ENCODE results near the gene ZFPM1.

Gene ZFPM1

DNA sequence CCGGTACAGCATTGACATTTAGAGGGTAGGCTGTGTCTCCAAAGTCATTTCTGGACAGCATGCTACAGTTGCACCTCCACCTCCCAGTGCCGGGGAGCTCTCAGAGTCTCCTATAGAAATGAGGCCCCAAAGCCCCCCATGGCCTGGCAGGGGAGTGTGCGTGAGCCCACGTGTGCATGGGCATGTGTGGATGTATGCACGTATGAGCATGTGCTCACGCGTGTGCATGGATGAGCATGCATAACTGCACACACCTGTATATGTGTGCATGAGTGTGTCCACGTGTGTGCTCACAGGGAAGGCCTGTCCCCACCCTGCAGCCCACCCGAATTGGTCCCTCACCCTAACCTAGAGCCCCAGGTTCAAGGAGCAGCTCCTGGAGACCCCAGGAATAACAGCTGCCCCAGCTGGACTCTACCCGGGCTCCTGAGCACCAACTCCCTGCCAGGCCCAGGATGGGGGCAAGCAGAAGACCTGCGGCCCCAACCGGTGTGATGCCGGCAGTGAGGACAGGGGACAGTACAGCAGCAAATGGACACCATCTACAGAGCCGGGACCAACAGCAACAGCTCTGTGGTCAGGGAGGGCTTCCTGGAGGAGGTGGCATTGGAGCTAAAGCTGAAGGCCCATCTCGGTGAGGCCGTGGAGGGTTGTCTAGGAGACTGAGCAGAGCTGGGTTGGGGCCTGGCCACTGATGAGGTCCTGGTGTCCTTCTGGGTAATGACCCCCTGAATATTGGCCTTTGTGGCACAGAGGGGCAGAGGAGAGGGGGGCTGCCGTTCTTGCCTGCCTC, 35.2 kb upstream of the ZFPM1 start:
- DNase-seq, result no peak

DNA sequence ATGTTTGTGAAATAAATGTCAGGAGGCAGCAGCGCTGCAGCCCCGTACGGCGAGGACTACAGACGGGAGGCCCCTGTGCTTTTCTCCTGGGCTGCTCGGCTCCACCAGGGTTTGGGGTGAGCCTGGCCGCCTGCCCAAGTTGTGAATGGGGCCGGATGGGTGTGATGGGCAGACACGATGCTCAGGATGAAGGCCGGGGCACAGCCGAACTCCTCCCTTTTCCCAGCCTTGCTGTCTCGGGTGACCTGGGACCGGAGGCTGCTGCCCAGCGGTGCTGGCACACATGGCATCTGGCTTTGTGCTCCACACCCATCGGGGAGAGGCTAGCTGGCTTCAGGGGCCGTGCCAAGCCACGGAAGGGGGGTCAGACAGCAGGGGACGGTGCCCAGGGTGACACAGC, 34.2 kb upstream of the ZFPM1 start:
- DNase-seq, result no peak

DNA sequence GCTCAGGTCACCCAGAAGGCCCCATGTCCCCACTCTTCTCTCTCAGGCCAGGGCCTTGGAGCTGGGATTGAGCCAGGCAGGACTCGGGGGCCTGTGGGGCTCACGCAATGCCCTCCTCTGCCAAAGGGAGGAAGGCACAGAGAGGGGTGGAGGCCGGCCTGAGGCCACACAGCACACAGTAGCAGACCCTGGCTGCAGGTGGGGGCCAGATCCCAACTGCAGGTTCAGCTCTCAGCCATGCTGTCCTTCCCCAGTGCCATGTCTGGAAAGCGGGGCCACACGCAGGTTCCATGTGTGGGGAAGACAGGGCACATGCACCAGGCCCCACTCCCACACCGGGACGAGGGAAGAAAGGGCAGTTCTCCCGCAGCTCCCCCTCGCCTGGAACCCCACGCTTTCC, 33.3 kb upstream of the ZFPM1 start:
- DNase-seq, result no peak

DNA sequence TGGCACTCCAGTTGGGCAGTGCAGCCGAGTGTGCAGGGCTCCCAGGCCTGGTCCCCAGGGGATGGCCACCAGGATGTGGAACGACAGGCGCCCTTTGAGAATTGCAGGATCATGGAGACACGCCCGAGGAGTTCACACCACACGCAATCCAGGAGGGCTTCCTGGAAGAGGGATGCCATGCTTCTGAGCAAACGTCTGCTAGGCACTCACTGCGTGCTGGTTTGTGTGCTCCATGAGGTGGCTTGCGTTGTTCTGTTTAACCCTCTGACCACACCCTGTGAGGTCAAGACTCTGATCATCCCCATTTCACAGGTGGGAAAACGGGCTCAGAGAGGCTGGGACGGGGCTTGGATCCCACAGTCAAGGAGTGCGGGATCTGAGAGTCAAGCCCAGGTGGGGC, 32.6 kb upstream of the ZFPM1 start:
- no peak for DNase-seq

DNA sequence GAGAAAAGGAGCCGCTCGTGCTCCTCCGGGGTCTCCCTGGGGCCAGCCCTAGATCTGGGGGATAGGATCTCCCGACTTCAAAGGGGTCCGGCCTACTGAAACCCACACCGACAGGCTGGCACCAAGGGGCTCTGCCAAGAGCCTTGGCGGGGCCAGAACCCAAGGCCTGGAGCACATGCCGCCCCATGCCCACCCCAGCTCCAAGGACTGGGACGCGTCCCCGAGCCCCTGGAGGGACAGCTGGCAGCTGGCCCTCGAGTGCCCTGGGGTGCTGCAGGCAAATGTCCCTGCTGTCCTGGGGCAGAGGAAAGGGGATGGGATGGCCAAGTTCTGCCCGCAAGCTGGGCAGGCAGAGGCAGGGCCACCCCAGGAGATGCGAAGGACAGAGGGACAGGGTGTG, 31.8 kb upstream of the ZFPM1 start:
- no peak for DNase-seq

DNA sequence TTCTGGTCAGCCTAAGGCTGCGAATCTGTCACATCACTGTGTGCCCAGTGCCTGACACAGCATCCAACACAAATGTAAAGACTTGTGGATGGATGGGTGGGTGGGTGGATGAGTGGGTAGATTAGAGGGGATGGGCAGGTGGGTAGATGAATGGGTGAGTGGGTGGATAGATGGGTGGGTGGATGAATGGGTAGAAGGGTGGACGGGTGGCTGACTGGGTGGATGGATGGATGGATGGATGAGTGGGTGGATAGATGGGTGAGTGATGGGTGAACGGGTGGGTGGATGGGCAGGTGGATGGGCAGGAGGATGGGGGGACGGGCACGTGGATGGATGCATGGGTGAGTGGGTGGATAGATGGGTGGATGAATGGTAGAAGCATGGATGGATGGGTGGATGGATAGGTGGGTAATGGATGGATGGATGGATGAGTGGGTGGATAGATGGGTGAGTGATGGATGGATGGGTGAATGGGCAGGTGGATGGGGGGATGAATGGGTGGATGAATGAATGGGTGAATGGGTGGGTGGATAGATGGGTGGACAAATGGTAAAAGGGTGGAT, 31.1 kb upstream of the ZFPM1 start:
- DNase-seq, result no peak

DNA sequence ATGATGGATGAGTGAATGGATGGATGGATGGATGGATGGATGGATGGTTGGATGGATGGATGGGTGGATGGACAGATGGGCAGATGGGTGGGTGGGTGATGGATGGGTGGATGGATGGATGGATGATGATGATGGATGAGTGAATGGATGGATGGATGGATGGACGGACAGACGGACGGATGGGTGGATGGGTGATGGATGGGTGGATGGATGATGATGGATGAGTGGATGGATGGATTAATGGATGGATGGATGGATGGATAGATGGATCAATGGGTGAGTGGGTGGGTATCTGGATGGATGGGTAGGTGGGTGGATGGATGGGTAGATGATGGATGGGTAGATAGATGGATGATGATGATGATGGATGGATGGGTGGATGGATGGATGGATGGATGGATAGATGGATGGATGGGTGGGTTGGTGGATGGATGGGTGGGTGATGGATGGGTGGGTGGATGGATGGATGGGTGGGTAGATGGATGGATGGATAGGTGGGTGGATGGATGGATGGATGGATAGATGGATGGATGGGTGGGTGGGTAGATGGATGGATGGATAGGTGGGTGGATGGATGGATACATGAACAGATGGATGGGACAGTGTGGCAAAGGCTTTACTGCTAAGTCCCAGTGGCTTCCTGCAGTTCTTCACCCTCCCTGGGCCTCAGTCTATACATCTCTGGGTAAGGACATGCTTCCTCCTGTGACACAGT, 30.2 kb upstream of the ZFPM1 start:
- DNase-seq, result no peak

DNA sequence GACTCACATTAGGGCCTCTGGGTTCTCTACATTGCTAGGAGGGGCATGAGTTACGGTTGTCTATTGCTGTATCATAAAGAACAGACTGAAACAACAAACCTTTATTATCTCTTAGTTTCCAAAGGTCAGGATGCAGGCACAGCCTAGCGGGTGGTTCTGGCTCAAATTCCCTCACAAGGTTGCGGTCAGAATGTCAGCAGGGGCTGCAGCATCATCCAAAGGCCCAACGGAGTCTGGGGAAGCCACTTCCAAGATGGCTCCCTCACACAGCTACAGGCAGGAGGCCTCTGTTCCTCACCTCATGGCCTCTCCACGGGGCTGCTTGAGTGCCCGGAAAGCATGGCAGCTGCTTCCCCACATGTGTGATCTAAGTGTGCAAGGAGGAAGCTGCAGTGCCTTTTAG, 29.6 kb upstream of the ZFPM1 start:
- DNase-seq, result no peak

DNA sequence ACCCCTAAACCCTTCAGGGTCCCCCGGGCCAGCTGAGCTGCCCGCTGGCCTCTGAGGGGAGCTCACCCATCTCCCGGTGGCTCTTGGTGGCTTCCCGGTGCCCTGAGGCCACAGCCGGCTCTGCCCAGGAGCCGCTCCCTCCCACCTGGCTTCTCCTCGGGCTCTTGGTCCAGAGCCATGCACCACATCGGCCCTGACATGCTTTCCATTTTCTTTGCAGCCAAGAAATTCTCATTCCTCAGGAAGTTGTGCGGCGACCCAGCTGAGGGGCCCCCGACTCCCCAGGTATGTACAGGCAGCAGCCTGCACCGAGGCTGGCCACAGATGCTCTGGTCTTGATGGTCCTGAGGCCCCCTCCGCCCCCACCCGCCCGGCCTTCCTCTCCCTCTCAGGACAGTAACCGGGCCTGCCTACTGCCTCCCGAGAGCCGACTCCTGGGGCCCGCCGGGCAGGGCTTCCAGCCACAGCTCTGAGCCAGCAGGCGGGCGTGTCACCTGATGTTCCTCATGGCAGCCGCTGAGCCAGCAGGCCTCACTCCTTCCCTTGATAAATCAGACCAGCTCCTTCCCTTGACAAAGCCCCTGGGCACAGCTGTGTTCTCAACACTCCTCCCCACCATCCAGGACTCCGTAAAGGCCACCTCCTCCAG, 28.4 kb upstream of the ZFPM1 start:
- peak in 16 of 58 donors; percentile 3 to 44 (median 20) for DNase-seq

DNA sequence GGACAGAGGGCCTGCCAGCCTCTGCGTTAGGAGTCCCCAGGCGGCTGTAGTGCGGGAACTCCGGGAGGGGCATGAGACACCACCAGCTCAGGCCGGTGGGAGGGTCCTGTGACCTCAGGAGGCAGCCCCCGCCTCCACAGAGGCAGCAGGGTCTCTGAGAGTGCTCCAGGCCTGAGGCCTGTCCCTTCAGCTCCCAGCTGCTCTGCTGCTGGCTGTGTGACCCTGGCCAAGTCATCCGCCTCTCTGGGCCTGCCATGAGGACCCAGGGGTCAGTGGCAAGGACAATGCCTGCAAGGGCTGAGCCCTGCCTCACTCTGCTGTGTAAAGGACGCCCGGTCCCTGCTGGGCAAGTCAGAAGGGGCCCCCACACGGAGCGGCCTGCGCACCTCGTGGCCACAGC, 27.1 kb upstream of the ZFPM1 start:
- no peak for DNase-seq

DNA sequence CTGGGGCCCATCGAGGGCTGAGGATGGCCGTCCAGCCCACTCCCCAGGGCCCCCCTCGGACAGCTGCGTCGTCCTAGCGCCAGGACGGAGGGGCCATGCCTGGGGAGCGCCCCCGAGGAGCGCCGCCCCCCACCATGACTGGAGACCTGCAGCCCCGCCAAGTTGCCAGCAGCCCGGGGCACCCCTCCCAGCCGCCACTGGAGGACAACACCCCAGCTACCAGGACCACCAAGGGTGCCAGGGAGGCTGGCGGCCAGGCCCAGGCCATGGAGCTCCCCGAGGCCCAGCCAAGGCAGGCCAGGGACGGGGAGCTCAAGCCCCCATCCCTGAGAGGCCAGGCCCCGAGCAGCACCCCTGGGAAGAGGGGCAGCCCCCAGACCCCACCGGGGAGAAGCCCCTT, 25.7 kb upstream of the ZFPM1 start:
- DNase-seq, result no peak

DNA sequence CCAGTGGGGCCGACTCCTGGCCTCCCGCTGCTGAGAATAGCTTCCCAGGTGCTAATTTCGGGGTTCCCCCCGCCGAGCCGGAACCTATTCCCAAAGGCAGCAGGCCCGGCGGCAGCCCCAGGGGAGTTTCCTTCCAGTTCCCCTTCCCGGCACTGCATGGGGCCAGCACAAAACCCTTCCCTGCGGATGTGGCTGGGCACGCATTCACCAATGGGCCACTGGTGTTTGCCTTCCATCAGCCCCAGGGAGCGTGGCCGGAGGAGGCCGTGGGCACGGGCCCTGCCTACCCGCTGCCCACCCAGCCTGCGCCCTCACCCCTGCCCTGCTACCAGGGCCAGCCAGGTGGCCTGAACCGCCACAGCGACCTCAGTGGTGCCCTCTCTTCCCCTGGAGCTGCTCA, 24.9 kb upstream of the ZFPM1 start:
- DNase-seq, result peak in 1 of 58 donors; percentile 12

DNA sequence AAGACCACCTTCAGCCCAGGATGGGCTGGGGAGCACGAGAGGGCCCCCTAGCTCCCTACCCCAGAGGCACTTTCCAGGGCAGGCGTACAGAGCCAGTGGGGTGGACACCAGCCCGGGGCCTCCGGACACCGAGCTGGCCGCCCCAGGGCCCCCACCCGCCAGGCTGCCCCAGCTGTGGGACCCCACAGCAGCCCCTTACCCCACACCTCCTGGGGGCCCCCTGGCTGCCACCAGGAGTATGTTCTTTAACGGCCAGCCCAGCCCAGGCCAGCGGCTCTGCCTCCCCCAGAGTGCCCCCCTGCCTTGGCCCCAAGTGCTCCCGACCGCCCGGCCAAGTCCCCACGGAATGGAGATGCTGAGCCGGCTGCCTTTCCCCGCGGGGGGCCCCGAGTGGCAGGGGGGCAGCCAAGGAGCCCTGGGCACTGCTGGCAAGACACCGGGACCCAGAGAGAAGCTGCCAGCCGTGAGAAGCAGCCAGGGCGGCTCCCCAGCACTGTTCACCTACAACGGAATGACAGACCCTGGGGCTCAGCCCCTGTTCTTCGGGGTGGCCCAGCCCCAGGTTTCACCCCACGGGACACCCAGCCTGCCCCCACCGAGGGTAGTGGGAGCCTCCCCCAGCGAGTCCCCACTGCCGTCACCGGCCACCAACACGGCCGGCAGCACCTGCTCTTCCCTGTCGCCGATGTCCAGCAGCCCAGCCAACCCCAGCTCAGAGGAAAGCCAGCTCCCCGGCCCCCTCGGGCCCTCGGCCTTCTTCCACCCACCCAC, 24.3 kb upstream of the ZFPM1 start:
- peak in 15 of 58 donors; percentile 16 to 56 (median 31) for DNase-seq

DNA sequence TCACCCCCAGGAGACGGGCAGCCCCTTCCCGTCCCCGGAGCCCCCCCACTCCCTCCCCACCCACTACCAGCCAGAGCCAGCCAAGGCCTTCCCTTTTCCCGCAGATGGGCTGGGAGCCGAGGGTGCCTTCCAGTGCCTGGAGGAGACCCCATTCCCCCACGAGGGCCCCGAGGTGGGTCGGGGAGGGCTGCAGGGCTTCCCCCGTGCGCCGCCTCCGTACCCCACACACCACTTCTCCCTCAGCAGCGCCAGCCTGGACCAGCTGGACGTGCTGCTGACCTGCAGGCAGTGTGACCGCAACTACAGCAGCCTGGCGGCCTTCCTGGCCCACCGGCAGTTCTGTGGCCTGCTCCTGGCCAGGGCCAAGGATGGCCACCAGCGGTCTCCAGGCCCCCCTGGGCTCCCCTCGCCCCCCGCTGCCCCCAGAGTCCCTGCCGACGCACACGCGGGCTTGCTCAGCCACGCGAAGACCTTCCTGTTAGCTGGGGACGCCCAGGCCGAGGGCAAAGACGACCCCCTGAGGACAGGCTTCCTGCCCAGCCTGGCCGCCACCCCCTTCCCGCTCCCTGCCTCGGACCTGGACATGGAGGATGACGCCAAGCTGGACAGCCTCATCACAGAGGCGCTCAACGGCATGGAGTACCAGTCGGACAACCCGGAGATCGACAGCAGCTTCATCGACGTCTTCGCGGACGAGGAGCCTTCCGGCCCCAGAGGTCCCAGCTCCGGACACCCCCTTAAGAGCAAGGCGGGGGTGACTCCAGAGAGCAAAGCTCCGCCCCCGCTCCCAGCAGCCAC, 23.5 kb upstream of the ZFPM1 start:
- peak in 3 of 58 donors; percentile 31 to 37 (median 31) for DNase-seq

DNA sequence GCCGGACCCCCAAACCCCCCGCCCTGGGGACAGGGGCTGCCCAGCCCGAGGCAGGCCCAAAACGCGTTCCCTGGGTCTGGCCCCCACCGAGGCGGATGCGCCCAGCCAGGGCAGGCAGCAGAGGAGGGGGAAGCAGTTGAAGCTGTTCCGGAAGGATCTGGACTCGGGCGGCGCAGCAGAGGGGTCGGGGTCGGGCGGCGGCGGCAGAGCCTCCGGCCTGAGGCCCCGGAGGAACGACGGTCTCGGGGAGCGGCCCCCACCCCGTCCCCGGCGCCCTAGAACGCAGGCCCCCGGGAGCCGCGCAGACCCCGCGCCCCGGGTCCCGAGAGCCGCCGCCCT, 22.9 kb upstream of the ZFPM1 start:
- no peak for DNase-seq

DNA sequence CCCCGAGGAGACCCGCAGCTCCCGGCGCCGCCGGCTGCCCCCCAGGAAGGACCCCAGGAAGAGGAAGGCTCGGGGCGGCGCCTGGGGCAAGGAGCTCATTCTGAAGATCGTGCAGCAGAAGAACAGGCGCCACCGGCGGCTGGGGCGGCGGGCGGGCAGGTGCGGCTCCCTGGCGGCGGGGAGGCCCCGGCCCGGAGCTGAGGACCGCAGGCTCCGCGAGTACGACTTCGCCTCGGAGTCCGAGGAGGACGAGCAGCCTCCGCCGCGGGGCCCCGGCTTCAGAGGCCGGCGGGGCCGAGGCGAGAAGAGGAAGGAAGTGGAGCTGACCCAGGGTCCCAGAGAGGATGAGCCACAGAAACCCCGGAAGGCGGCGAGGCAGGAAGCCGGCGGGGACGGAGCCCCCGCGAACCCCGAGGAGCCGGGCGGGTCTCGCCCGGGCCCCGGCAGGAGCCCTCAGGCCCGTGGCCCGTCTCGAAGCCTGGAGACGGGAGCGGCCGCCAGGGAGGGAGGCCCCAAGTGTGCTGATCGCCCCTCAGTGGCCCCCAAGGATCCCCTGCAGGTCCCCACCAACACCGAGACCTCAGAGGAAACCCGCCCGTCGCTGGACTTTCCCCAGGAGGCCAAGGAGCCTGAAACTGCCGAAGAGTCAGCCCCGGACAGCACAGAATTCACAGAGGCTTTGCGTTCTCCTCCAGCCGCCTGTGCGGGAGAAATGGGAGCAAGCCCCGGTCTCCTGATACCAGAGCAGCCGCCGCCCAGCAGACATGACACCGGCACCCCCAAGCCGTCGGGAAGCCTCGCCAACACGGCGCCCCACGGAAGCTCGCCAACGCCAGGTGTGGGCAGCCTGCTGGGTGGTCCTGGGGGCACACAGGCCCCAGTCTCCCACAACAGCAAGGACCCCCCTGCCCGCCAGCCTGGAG, 22.3 kb upstream of the ZFPM1 start:
- DNase-seq, result peak in 3 of 58 donors; percentile 13 to 24 (median 19)

DNA sequence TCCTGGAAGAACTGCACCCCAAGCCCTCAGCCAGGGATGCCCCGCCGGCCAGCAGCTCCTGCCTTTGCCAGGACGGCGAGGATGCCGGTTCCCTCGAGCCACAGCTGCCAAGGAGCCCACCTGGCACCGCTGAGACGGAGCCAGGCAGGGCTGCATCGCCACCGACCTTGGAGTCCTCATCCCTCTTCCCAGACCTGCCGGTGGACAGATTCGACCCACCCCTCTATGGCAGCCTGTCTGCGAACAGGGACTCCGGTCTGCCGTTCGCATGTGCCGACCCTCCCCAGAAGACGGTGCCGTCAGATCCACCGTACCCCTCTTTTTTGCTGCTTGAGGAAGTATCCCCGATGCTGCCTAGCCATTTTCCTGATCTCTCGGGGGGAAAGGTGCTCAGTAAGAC, 21.4 kb upstream of the ZFPM1 start:
- no peak for DNase-seq

DNA sequence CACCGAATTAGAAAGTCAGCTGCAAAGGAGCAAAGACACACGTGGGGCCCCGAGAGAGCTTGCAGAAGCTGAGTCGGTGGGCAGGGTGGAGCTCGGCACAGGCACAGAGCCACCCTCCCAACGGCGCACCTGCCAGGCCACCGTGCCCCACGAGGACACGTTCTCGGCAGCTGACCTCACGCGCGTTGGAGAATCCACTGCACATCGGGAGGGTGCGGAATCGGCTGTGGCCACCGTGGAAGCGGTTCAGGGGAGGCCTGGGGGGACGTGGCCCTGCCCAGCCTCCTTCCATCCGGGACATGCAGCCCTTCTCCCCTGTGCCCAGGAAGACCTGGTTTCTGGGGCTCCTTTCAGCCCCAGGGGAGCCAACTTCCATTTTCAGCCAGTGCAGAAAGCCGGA, 20.9 kb upstream of the ZFPM1 start:
- no peak for DNase-seq

DNA sequence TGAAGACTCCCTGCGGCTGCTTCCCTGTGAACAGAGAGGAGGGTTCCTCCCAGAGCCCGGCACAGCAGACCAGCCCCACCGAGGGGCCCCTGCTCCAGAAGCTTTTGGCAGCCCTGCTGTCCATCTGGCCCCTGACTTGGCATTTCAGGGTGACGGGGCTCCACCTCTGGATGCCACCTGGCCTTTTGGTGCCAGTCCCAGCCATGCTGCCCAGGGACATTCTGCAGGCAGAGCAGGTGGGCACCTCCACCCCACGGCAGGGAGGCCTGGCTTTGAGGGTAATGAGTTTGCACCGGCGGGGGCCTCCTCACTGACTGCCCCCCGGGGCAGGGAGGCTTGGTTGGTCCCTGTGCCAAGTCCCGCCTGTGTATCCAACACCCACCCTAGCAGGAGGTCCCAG, 20.3 kb upstream of the ZFPM1 start:
- DNase-seq, result no peak

Data from anterior cingulate cortex (tissue), 58 donors.